Measurements from ENCODE around the gene SARDH. TPM values are rescaled to one million over a fixed set of nuclear protein-coding genes. Genes with fewer than 3 reads are reported as not detected.
"Not testable (repeated sequence)": the region's sequence is repeated elsewhere in the genome, so short reads cannot be mapped to it uniquely, and the experiment has no call there.

Gene SARDH
- total RNA-seq, 1 donor from 2014 or later: 1.2 TPM

GRCh38 chr9:133767008-133767407, 28.9 kb upstream of the SARDH start:
- TF ChIP-seq CTCF (IDR thresholded peaks at IDR 0.05): no peak
- H3K9me3 Mint-ChIP-seq (ENCODE audit: low read depth): peaks cover 5% of the 10 kb centered on the region
- no peak for DNase-seq (ENCODE audit: low spot score)
- no peak overlapping the region for H3K4me3 Mint-ChIP-seq (ENCODE audit: unreplicated experiment)
- H3K36me3 Mint-ChIP-seq (ENCODE audit: low read depth): peaks cover 26% of the 10 kb centered on the region
- no peaks in the 10 kb centered on the region for H3K27me3 Mint-ChIP-seq (ENCODE audit: low read depth)
- peaks cover 6% of the 10 kb centered on the region for H3K4me1 Mint-ChIP-seq (ENCODE audit: low read depth)
- no peak overlapping the region for H3K27ac Mint-ChIP-seq (ENCODE audit: unreplicated experiment)

GRCh38 chr9:133766234-133766633, 28.1 kb upstream of the SARDH start:
- not testable (repeated sequence) for DNase-seq (ENCODE audit: low spot score); H3K4me3 Mint-ChIP-seq (ENCODE audit: unreplicated experiment); H3K27ac Mint-ChIP-seq (ENCODE audit: unreplicated experiment); H3K9me3 Mint-ChIP-seq (ENCODE audit: low read depth); H3K27me3 Mint-ChIP-seq (ENCODE audit: low read depth); H3K4me1 Mint-ChIP-seq (ENCODE audit: low read depth)
- peaks cover 26% of the 10 kb centered on the region for H3K36me3 Mint-ChIP-seq (ENCODE audit: low read depth)

- no peak for DNase-seq (ENCODE audit: low spot score)
- Mint-ChIP-seq H3K36me3 (ENCODE audit: low read depth) (peaks cover 22% of the 10 kb centered on the region), H3K9me3 (ENCODE audit: low read depth) (peaks cover 5% of the 10 kb centered on the region), H3K27me3 (ENCODE audit: low read depth) (no peaks in the 10 kb centered on the region), H3K27ac (ENCODE audit: unreplicated experiment) (no peak overlapping the region), H3K4me3 (ENCODE audit: unreplicated experiment) (no peak overlapping the region), H3K4me1 (ENCODE audit: low read depth) (peaks cover 6% of the 10 kb centered on the region)
- TF ChIP-seq CTCF (IDR thresholded peaks at IDR 0.05): no peak
These were observed 25.4 kb upstream of the SARDH start for GRCh38 chr9:133763272-133764183.

GRCh38 chr9:133762488-133763271, 24.5 kb upstream of the SARDH start:
- no peaks in the 10 kb centered on the region for H3K27me3 Mint-ChIP-seq (ENCODE audit: low read depth)
- peaks cover 5% of the 10 kb centered on the region for H3K9me3 Mint-ChIP-seq (ENCODE audit: low read depth)
- H3K4me1 Mint-ChIP-seq (ENCODE audit: low read depth): peaks cover 6% of the 10 kb centered on the region
- H3K36me3 Mint-ChIP-seq (ENCODE audit: low read depth): peaks cover 19% of the 10 kb centered on the region
- no peak overlapping the region for H3K4me3 Mint-ChIP-seq (ENCODE audit: unreplicated experiment)
- DNase-seq (ENCODE audit: low spot score): no peak
- TF ChIP-seq CTCF (IDR thresholded peaks at IDR 0.05): no peak
- no peak overlapping the region for H3K27ac Mint-ChIP-seq (ENCODE audit: unreplicated experiment)

- TF ChIP-seq CTCF (IDR thresholded peaks at IDR 0.05): no peak
- no peak for DNase-seq (ENCODE audit: low spot score)
- H3K36me3 Mint-ChIP-seq (ENCODE audit: low read depth): peaks cover 13% of the 10 kb centered on the region
- H3K4me3 Mint-ChIP-seq (ENCODE audit: unreplicated experiment): no peak overlapping the region
- peaks cover 1% of the 10 kb centered on the region for H3K9me3 Mint-ChIP-seq (ENCODE audit: low read depth)
- H3K27ac Mint-ChIP-seq (ENCODE audit: unreplicated experiment): no peak overlapping the region
- H3K27me3 Mint-ChIP-seq (ENCODE audit: low read depth): no peaks in the 10 kb centered on the region
- H3K4me1 Mint-ChIP-seq (ENCODE audit: low read depth): peaks cover 6% of the 10 kb centered on the region
These were observed 23.6 kb upstream of the SARDH start for GRCh38 chr9:133761641-133762248.

Measured in chondrocyte (in vitro differentiated cells).